Activated CD4-positive, alpha-beta T cell treated with anti-CD3 and anti-CD28 coated beads, Interleukin-2, amount 10 ng/mL, durations not matched to agents 7 days and 5 days (primary cell): ENCODE measurements around the gene GPNMB. TPM values are rescaled to one million over a fixed set of nuclear protein-coding genes. Genes with fewer than 3 reads are reported as not detected.

Source experiments
- CTCF ChIA-PET: fragments of 350-600 bp; sonication (Branson Sonifier 250); formaldehyde crosslinking; loops from one replicate; lab custom pipeline; 2021; ENCODE audit warnings: antibody characterized with exemption; lab: Charles Lee
- POLR2A ChIA-PET: fragments of 350-600 bp; sonication (Branson Sonifier 250); formaldehyde crosslinking; loops from one replicate; lab custom pipeline; 2021; ENCODE audit warnings: antibody characterized with exemption; lab: Charles Lee
- DNase-seq: peaks from one replicate; pipeline ENCODE4 v3.0.0-alpha.2; 2020
- H3K27ac Mint-ChIP-seq: one replicate; pipeline ENCODE4 v1.8.0; 2021; ENCODE audit warnings: mild to moderate bottlenecking, moderate library complexity, mixed read lengths
- H3K27me3 Mint-ChIP-seq: one replicate; pipeline ENCODE4 v1.8.0; 2021; ENCODE audit warnings: mixed read lengths
- H3K36me3 Mint-ChIP-seq: one replicate; pipeline ENCODE4 v1.8.0; 2021; ENCODE audit warnings: low read depth, mixed read lengths
- H3K4me1 Mint-ChIP-seq: one replicate; pipeline ENCODE4 v1.8.0; 2021; ENCODE audit warnings: mixed read lengths
- H3K4me3 Mint-ChIP-seq: one replicate; pipeline ENCODE4 v1.8.0; 2021; ENCODE audit warnings: mild to moderate bottlenecking, moderate library complexity, mixed read lengths
- H3K9me3 Mint-ChIP-seq: one replicate; pipeline ENCODE4 v1.8.0; 2021; ENCODE audit warnings: mixed read lengths
- total RNA-seq, 2 experiments: library from RNA; stranded (reverse); gene quantifications; one replicate each; pipeline ENCODE4 v1.2.3, GENCODE V29; 2021

GPNMB gene
- total RNA-seq, 2 experiments from 2014 or later: not detected

DNA sequence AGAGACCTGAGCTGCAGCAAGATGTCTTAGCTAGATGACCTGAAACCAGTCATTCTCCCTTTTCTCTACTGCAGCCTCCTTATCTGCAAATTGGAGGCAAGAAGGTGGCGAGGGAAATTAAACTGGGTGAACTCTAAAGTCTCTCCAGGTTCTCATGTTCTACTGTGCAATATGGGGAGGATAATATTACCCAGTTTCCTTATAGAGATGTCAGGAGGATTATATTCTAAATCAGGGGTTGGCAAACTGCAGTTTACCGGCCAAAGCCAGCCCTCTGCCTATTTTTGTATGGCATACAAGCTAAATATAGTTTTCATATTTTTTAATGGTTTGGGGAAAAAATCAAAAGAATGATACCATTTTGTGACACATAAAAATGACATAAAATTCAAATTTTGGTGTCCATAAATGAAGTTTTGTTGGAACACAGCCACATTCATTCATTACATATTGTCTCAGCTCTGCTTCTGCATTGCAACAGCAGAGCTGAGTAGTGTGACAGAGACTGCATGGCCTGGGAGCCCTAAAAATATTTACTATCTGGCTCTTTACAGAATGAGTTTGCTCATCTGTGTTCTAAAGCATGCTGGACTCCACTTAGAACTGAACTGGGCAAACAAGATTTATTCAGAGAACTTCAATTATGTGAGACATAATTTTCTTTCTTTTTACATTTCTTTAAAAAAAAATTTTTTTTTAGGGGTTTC lies 33.4 kb downstream of the GPNMB start:
- Mint-ChIP-seq H3K36me3 (no peaks in the 10 kb centered on the region), H3K4me1 (no peaks in the 10 kb centered on the region), H3K27ac (no peak overlapping the region), H3K4me3 (no peak overlapping the region), H3K27me3 (no peaks in the 10 kb centered on the region), H3K9me3 (no peaks in the 10 kb centered on the region)
- CTCF ChIA-PET: interaction anchor here (0.8 to 1.0 kb wide), 2 partner anchors 20 to 395 kb away, joined by 3 to 6 read pairs; no protein-coding TSS in a partner anchor
- POLR2A ChIA-PET: no interaction called here
- no peak for DNase-seq

DNA sequence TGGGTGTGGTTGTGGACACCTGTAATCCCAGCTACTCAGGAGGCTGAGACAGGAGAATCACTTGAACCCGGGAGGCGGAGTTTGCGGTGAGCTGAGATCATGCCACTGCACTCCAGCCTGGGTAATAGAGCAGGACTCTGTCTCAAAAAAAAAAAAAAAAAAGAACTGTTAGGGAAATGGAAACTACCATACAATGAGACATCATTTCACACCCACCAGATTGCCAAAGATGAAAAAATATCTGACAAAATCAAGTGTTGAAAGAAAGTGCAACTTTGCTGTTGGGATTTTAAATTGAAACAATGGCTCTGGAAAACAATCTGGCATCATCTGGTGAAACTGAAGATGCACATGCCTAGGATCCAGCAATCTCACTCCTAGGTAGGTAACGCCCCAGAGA lies 36.5 kb downstream of the GPNMB start:
- H3K27me3 Mint-ChIP-seq: no peaks in the 10 kb centered on the region
- ChIA-PET POLR2A (no interaction called here), CTCF (interaction anchor here (0.7 to 1.2 kb wide), 4 partner anchors 10 to 414 kb away, joined by 3 to 4 read pairs (median 3); no protein-coding TSS in a partner anchor)
- DNase-seq: no peak
- H3K36me3 Mint-ChIP-seq: no peaks in the 10 kb centered on the region
- no peak overlapping the region for H3K4me3 Mint-ChIP-seq
- H3K27ac Mint-ChIP-seq: no peak overlapping the region
- peaks cover 7% of the 10 kb centered on the region for H3K4me1 Mint-ChIP-seq
- H3K9me3 Mint-ChIP-seq: no peaks in the 10 kb centered on the region

DNA sequence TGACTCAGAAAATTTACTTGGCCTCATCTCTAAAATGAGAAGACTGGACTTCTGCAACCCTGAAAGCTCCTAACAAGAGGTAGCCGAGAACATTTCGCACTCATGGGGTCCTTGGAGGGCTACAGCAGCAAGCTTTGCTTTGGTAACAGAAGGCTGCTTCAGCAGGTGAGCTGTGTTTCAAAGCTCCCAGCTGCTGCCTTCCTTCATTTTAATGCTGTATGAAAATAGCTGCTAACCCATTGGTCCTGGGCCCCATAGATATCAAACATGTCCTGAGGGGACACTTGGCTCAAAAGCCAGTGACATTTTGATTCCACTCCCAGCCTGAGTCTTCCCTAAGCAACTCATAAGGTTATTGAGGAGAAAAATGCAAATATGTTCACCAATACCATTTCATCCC lies 38.3 kb downstream of the GPNMB start:
- no peak overlapping the region for H3K27ac Mint-ChIP-seq
- DNase-seq: no peak
- H3K4me1 Mint-ChIP-seq: peaks cover 14% of the 10 kb centered on the region
- H3K36me3 Mint-ChIP-seq: no peaks in the 10 kb centered on the region
- H3K4me3 Mint-ChIP-seq: no peak overlapping the region
- no peaks in the 10 kb centered on the region for H3K27me3 Mint-ChIP-seq
- ChIA-PET POLR2A (no interaction called here), CTCF (interaction anchor here (0.7 to 0.9 kb wide), 2 partner anchors 9 to 12 kb away, joined by 4 read pairs; no protein-coding TSS in a partner anchor)
- no peaks in the 10 kb centered on the region for H3K9me3 Mint-ChIP-seq

DNA sequence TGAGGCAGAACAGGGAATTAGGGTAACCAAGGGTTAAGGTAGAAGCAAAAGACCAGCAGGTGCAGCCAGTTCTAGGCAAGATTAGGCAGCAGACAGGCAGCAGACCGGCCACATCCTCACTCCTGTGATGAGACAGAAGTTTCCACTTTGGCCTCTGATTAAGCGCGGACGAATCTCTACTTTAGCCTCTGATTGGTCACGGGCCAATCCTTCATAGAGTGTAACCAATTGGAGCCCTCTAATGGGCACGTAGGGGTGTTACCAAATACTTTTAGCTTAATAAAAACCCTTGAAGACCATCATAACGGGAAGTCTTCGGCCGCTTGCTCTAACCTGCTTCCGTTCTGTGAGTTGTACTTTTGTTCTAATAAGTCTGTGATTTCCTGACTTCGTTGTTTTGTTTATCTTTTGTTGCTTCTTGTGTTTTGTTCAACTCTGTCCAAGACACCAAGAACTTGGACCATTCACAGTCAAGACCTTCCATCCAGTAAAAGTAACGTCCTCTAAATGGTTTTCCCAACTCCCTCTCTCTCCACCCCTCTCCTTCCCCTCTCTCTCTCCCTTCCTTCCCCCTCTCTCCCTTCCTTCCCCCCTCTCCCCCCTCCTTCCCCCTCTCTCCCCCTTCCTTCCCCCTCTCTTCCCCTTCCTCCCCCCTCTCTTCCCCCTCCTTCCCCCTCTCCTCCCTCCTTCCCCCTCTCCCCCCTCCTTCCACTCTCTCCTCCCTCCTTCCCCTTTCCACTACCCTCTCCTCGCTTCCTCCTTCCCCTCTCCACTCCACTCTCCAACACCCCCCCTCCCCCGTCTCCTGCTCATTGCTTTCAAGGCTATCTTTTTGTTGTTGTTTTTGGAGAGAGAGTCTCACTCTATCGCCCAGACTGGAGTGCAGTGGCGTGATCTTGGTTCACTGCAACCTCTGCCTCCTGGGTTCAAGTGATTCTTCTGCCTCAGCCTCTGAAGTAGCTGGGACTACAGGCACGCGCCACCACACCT lies 39.4 kb downstream of the GPNMB start:
- ChIA-PET CTCF (interaction anchor here (0.7 to 1.2 kb wide), 3 partner anchors 12 to 288 kb away, joined by 3 to 4 read pairs (median 3); no protein-coding TSS in a partner anchor), POLR2A (no interaction called here)
- Mint-ChIP-seq H3K27ac (no peak overlapping the region), H3K4me1 (peaks cover 21% of the 10 kb centered on the region), H3K9me3 (no peaks in the 10 kb centered on the region), H3K4me3 (no peak overlapping the region), H3K36me3 (no peaks in the 10 kb centered on the region), H3K27me3 (no peaks in the 10 kb centered on the region)
- no peak for DNase-seq

DNA sequence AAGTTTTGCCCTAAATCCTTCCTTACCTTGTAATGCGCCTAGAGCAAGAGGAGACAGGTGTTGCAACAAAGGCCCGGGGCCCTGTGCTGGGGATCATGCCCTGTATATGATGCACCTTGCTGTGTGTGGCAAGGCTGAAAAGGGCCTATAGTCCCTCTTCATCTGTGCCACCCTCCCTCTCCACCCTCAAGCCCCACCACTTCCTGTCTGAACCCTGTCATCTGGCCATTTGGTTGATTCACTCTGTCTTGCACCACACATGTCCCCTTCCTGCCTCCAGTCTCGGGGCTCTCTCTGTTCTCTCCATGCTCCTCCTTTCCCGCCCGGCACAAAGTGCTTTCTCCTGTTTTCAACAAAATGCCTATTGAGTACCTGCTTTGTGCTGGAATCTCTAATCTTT lies 41.0 kb downstream of the GPNMB start:
- no peak overlapping the region for H3K4me3 Mint-ChIP-seq
- POLR2A ChIA-PET: no interaction called here

DNA sequence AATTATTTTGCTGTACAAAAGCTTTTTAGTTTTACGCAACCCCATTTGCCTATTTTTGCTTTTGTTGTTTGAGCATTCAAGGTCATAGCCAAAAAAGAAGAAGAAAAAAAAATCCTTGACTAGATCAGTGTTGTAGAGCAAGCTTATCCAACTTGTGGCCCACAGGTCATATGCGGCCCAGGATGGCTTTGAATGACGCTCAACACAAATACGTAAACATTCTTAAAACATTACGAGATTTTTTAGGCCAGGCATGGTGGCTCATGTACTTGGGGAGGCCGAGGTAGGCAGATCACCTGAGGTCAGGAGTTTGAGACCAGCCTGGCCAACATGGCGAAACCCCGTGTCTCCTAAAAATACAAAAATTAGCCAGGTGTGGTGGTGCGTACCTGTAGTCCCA lies 44.4 kb downstream of the GPNMB start:
- Mint-ChIP-seq H3K27ac (no peak overlapping the region), H3K4me3 (no peak overlapping the region), H3K9me3 (no peaks in the 10 kb centered on the region), H3K27me3 (no peaks in the 10 kb centered on the region), H3K4me1 (peaks cover 21% of the 10 kb centered on the region), H3K36me3 (no peaks in the 10 kb centered on the region)
- DNase-seq: no peak
- ChIA-PET POLR2A (no interaction called here), CTCF (interaction anchor here (1.1 to 2.0 kb wide), 2 partner anchors 12 to 14 kb away, joined by 3 to 4 read pairs; no protein-coding TSS in a partner anchor)

More for the DNA sequence above, 41.0 kb downstream of the GPNMB start:
- no peaks in the 10 kb centered on the region for H3K36me3 Mint-ChIP-seq
- H3K9me3 Mint-ChIP-seq: no peaks in the 10 kb centered on the region
- CTCF ChIA-PET: no interaction called here
- DNase-seq: peak; percentile 23
- H3K27me3 Mint-ChIP-seq: no peaks in the 10 kb centered on the region
- H3K27ac Mint-ChIP-seq: no peak overlapping the region
- peaks cover 21% of the 10 kb centered on the region for H3K4me1 Mint-ChIP-seq

DNA sequence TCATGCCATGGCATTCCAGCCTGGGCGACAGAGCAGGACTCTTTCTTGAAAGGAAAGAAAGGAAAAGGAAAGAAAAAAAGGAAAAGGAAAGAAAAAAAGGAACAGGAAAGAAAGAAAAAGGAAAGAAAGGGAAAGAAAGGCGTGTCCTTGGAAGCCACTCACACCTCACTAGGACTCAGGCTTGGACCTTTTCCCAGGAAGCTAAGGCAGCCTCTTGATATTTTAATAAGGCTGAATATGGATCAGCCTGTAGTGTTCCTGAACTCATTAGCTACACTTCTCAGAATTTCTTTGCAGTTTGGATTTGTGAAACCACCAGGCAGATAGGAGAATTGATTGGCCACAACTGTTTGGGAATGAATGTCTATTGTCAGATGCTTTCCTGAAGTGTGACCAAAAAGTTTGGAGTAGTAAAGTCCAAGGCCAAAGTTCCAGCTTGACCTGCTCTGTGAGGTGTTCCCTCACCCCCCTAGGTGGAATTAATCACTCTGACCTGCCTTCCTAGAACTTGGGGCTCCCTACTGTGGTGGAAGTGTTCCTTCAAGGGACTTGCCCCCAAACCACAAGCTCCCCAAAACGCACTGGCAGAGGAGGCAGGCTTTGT lies 45.5 kb downstream of the GPNMB start:
- H3K27ac Mint-ChIP-seq: no peak overlapping the region
- no peaks in the 10 kb centered on the region for H3K27me3 Mint-ChIP-seq
- no peak for DNase-seq
- no peak overlapping the region for H3K4me3 Mint-ChIP-seq
- H3K4me1 Mint-ChIP-seq: peaks cover 21% of the 10 kb centered on the region
- H3K9me3 Mint-ChIP-seq: no peaks in the 10 kb centered on the region
- no peaks in the 10 kb centered on the region for H3K36me3 Mint-ChIP-seq
- ChIA-PET CTCF (interaction anchor here (0.7 to 1.9 kb wide), 4 partner anchors 9 to 19 kb away, joined by 3 to 7 read pairs (median 3); no protein-coding TSS in a partner anchor), POLR2A (no interaction called here)

DNA sequence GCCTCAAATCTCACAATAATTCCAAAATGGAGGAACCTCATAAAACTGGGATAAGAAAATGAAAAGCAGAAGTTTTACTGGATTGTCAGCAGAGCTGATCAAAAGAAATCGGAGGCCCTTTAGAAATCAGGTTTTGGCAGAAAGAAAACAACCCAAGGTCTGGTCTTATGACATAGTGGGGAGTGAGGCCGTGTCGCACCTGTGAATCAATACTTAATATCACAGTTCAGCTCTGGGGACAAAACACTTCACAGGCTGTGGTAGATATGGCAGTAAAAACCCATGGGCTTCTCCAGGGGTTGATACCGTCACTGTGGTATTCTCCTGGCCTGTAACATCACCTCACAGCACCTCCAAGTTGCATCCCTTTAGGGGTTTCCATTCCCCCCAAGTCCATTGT lies 46.0 kb downstream of the GPNMB start:
- Mint-ChIP-seq H3K27me3 (no peaks in the 10 kb centered on the region), H3K27ac (no peak overlapping the region), H3K36me3 (no peaks in the 10 kb centered on the region), H3K9me3 (no peaks in the 10 kb centered on the region), H3K4me3 (no peak overlapping the region), H3K4me1 (peaks cover 18% of the 10 kb centered on the region)
- ChIA-PET CTCF (interaction anchor here (1.2 to 1.9 kb wide), 2 partner anchors 9 to 20 kb away, joined by 3 to 7 read pairs; no protein-coding TSS in a partner anchor), POLR2A (no interaction called here)
- no peak for DNase-seq

DNA sequence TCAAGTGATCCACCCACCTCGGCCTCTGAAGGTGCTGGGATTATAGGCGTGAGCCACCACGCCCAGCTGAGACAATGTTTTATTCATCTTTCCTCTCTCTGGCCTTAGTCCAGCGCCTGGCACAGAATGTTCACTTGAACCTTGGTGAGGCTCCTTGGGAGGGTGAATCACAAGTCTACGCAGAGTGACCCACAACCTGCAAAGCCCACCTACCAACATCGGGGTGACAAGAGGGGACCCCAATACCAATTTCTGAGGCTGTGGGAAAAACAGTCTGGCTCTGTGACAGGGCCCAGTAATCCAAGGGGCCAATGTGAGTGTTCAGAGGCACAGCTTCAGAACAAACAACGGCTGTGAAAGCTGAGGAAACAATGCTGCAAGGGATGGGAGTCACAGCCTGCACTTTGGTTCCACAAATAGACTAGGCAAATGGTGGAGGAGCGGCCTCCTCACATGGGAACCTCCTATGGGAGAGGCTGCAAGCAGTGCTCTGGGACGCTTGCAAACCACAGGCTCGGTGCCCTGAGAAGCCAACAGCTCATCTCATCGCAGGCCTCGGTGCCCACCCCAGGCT lies 47.0 kb downstream of the GPNMB start:
- CTCF ChIA-PET: interaction anchor here (0.7 to 1.9 kb wide), 3 partner anchors 9 to 21 kb away, joined by 3 to 7 read pairs (median 4); no protein-coding TSS in a partner anchor
- DNase-seq: no peak

DNA sequence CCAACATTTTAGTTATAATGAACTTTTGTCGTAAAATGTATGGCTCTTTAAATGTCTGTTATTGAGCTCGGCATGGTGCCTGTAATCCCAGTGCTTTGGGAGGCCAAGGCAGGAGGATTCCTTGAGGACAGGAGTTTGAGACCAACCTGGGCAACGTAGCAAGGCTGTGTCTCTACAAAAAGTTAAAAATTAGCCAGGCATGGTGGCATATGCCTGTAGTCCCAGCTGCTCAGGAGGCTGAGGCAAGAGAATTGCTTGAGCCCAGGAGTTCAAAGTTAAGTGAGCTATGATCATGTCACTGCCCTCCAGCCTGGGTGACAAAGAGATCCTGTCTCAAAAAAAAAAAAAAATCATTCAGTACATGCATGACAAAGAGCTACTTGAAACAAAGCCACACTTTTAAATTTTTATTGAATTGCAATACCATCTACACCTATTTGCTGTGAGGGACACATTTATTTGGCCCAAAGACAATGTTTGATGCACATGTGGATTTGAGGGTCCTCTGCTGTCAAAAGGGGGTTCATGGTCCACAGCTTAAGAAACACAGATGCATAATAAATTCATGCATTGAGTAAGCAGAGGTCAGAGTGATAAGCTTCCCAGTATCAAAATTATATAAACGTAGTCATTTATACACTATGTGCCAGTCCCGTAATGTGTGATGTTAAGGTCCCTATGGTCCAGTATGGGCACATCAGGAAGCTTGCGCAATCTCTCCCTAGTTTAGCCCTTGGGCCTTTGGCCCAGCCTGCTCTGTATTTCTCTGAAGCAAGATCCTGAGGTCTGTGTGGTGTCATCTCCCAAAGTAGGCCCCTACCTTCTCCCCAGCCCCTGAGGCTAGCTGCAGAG lies 48.2 kb downstream of the GPNMB start:
- CTCF ChIA-PET: interaction anchor here (0.7 to 1.4 kb wide), 6 partner anchors 10 to 245 kb away, joined by 3 to 7 read pairs (median 4); no protein-coding TSS in a partner anchor
- no peak for DNase-seq
- Mint-ChIP-seq H3K4me1 (peaks cover 19% of the 10 kb centered on the region), H3K4me3 (no peak overlapping the region), H3K36me3 (peaks cover 11% of the 10 kb centered on the region), H3K9me3 (peaks cover 3% of the 10 kb centered on the region), H3K27me3 (no peaks in the 10 kb centered on the region), H3K27ac (no peak overlapping the region)
- POLR2A ChIA-PET: no interaction called here

More for the DNA sequence above, 47.0 kb downstream of the GPNMB start:
- Mint-ChIP-seq H3K4me1 (peaks cover 16% of the 10 kb centered on the region), H3K27me3 (no peaks in the 10 kb centered on the region), H3K4me3 (no peak overlapping the region), H3K36me3 (peaks cover 3% of the 10 kb centered on the region), H3K9me3 (no peaks in the 10 kb centered on the region), H3K27ac (no peak overlapping the region)
- POLR2A ChIA-PET: no interaction called here

DNA sequence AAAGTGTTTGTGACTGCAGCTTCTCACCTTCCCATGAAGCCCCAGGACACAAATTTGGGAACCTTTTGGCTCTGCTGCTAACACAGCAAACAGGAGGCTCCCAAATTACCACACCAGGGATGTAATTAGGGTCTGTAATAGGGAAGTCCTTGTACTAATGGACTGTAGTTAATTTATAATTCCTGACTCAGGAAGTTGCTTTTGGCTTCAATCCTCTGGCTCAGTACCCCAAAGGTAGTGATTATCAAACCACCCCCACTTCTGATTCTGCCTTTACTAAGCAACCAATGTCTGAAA lies 48.8 kb downstream of the GPNMB start:
- Mint-ChIP-seq H3K4me3 (no peak overlapping the region), H3K4me1 (peaks cover 20% of the 10 kb centered on the region), H3K27me3 (no peaks in the 10 kb centered on the region), H3K27ac (no peak overlapping the region), H3K9me3 (peaks cover 3% of the 10 kb centered on the region), H3K36me3 (peaks cover 14% of the 10 kb centered on the region)
- DNase-seq: no peak
- ChIA-PET POLR2A (no interaction called here), CTCF (interaction anchor here (1.0 to 1.4 kb wide), 4 partner anchors 17 to 244 kb away, joined by 3 to 7 read pairs (median 4); no protein-coding TSS in a partner anchor)
